CD4-positive, alpha-beta T cell (primary cell): ENCODE results near the gene RNF213. TPM values are rescaled to one million over a fixed set of nuclear protein-coding genes. Genes with fewer than 3 reads are reported as not detected.

Source experiments
- ATAC-seq: fragments of 200-7000 bp; cut with Tn5 transposase; one replicate; pipeline ENCODE4 v1.10.0; 2022; ENCODE audit warnings: mild to moderate bottlenecking; ENCODE audit not compliant: poor library complexity
- CTCF ChIA-PET: fragments of 350-600 bp; sonication (Branson Sonifier 250); formaldehyde crosslinking; loops from one replicate; lab custom pipeline; 2021; ENCODE audit warnings: antibody characterized with exemption, inconsistent platforms; lab: Charles Lee
- POLR2A ChIA-PET: fragments of 350-600 bp; sonication (Branson Sonifier 250); formaldehyde crosslinking; loops from one replicate; lab custom pipeline; 2021; ENCODE audit warnings: antibody characterized with exemption, inconsistent platforms; lab: Charles Lee
- DNase-seq, 14 experiments: peaks; one replicate each; pipeline ENCODE4 v3.0.0-alpha.2; 2013 to 2020; ENCODE audit warnings: mixed read lengths in 2 of 14
- H3K27ac ChIP-seq, 2 donors: one replicate each; pipeline versions ENCODE4 v1.5.1 to v1.7.0; 2013; ENCODE audit warnings: low read length in 2 of 2, low read depth in 1 of 2, mild to moderate bottlenecking in 1 of 2
- H3K27me3 ChIP-seq, 2 experiments: 1 replicate in 1 of 2; 2 replicates in 1 of 2; pipeline versions ENCODE4 v1.6.1 to v1.7.0; 2013; ENCODE audit warnings: low read length in 2 of 2, control low read depth in 1 of 2, mild to moderate bottlenecking in 1 of 2, moderate library complexity in 1 of 2; ENCODE audit not compliant: insufficient read depth in 2 of 2, control insufficient read depth in 1 of 2
- H3K36me3 ChIP-seq: one replicate; pipeline ENCODE4 v1.6.1; 2013; ENCODE audit warnings: low read length, control low read depth; ENCODE audit not compliant: insufficient read depth
- H3K4me1 ChIP-seq: one replicate; pipeline ENCODE4 v1.6.1; 2013; ENCODE audit warnings: low read length, control low read depth; ENCODE audit not compliant: insufficient read depth
- H3K4me3 ChIP-seq: one replicate; pipeline ENCODE4 v1.5.1; 2013; ENCODE audit warnings: mild to moderate bottlenecking, low read length, moderate library complexity
- H3K9me3 ChIP-seq, 2 experiments: 1 replicate in 1 of 2; 2 replicates in 1 of 2; pipeline versions ENCODE4 v1.6.1 to v1.7.0; 2013; ENCODE audit warnings: low read length in 2 of 2, mild to moderate bottlenecking in 2 of 2, control low read depth in 1 of 2, moderate library complexity in 1 of 2; ENCODE audit not compliant: control insufficient read depth in 1 of 2, insufficient read depth in 1 of 2
- H3K27ac Mint-ChIP-seq: one replicate; pipeline ENCODE4 v1.8.0; 2020; ENCODE audit warnings: mixed read lengths
- H3K27me3 Mint-ChIP-seq: one replicate; pipeline ENCODE4 v1.8.0; 2021; ENCODE audit warnings: mixed read lengths
- H3K36me3 Mint-ChIP-seq: one replicate; pipeline ENCODE4 v1.8.0; 2021; ENCODE audit warnings: low read depth, mixed read lengths
- H3K4me1 Mint-ChIP-seq: one replicate; pipeline ENCODE4 v1.8.0; 2021; ENCODE audit warnings: low read depth, mixed read lengths
- H3K4me3 Mint-ChIP-seq: one replicate; pipeline ENCODE4 v1.8.0; 2020; ENCODE audit warnings: mild to moderate bottlenecking, mixed read lengths
- H3K9me3 Mint-ChIP-seq: one replicate; pipeline ENCODE4 v1.8.0; 2020; ENCODE audit warnings: mixed read lengths
- intact Hi-C, 2 experiments: fragments of 100-400 bp; cut with DNase I in 1 of 2; cut with micrococcal nuclease in 1 of 2; formaldehyde crosslinking; loops; one replicate each; pipeline versions ENCODE4 v1.15.1 to v1.9.0; 2023 to 2025; cut with DNase I, micrococcal nuclease
- total RNA-seq, 174 experiments: library from RNA in 2 of 174; stranded (reverse) in 2 of 174; gene quantifications; one replicate each; pipeline ENCODE4 v1.2.3 and lab custom pipeline; 2021 to 2026
- TF ChIP-seq, protein P1 (sequence below): fragments of 200-600 bp; IDR thresholded peaks from one replicate; pipeline ENCODE4 v1.8.0; 2022; ENCODE audit warnings: antibody characterized with exemption, mild to moderate bottlenecking

Gene RNF213
- total RNA-seq, 2 experiments from 2014 or later: 290 to 312 TPM

DNA sequence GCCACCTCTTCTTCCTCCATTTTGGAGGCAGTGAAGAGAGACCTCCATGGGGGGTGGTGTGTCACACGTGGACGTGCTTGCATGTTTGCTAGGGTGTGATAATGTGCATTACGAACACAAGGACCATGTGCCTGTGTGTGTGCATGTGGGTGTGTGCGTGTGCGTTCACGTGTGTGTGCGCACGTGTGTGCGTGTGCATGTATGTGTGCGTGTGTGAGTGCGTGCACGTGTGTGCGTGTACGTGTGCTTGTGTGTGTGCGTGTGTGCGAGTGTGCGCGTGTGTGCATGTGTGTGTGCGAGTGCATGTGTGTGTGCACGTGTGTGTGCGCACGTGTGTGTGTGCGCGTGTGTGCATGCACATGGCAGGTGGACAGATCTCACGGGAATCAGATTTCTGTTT lies 29.5 kb downstream of the RNF213 start:
- peaks cover 77% of the 10 kb centered on the region for H3K36me3 Mint-ChIP-seq
- no peaks in the 10 kb centered on the region for H3K9me3 Mint-ChIP-seq
- H3K4me1 ChIP-seq: peaks cover 14% of the 10 kb centered on the region
- H3K27ac ChIP-seq: no peak overlapping the region
- no peaks in the 10 kb centered on the region for H3K27me3 Mint-ChIP-seq
- intact Hi-C loops: no loop called here
- no peaks in the 10 kb centered on the region for H3K27me3 ChIP-seq
- TF ChIP-seq, protein P1, sequence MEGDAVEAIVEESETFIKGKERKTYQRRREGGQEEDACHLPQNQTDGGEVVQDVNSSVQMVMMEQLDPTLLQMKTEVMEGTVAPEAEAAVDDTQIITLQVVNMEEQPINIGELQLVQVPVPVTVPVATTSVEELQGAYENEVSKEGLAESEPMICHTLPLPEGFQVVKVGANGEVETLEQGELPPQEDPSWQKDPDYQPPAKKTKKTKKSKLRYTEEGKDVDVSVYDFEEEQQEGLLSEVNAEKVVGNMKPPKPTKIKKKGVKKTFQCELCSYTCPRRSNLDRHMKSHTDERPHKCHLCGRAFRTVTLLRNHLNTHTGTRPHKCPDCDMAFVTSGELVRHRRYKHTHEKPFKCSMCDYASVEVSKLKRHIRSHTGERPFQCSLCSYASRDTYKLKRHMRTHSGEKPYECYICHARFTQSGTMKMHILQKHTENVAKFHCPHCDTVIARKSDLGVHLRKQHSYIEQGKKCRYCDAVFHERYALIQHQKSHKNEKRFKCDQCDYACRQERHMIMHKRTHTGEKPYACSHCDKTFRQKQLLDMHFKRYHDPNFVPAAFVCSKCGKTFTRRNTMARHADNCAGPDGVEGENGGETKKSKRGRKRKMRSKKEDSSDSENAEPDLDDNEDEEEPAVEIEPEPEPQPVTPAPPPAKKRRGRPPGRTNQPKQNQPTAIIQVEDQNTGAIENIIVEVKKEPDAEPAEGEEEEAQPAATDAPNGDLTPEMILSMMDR: no peak
- H3K4me3 Mint-ChIP-seq: no peak overlapping the region
- no peak overlapping the region for H3K4me3 ChIP-seq
- H3K9me3 ChIP-seq: no peaks in the 10 kb centered on the region
- ATAC-seq (no peak), DNase-seq (no peak)
- peaks cover 84% of the 10 kb centered on the region for H3K36me3 ChIP-seq
- H3K4me1 Mint-ChIP-seq: no peaks in the 10 kb centered on the region
- CTCF ChIA-PET: no interaction called here
- peak overlapping the region; percentile 20 for H3K27ac Mint-ChIP-seq
- POLR2A ChIA-PET: interaction anchor here (0.6 kb wide), 1 partner anchor 27 kb away, joined by 3 read pairs; no protein-coding TSS in a partner anchor

DNA sequence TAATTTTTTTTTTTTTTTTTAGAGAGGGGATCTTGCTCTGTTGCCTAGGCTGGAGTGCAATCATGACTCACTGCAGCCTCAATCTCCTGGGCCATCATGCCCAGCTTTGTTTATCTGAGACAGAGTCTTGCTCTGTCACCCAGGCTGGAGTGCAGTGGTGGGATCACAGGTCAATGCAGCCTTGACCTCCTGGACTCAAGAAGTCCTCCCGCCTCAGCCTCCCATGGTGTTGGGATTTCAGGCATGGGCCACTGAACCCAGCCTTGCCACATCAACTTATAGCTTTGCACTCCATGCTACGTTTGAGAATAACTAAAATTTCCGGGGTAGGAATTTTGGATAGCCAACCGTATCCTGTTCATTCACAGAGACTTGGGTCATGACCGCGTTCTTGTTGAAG lies 30.6 kb downstream of the RNF213 start:
- DNase-seq: no peak
- H3K27me3 ChIP-seq: no peaks in the 10 kb centered on the region
- CTCF ChIA-PET: no interaction called here
- H3K9me3 ChIP-seq: no peaks in the 10 kb centered on the region
- no peak overlapping the region for H3K27ac ChIP-seq
- ATAC-seq: no peak
- Mint-ChIP-seq H3K27me3 (no peaks in the 10 kb centered on the region), H3K36me3 (peaks cover 84% of the 10 kb centered on the region), H3K9me3 (no peaks in the 10 kb centered on the region), H3K4me3 (no peak overlapping the region), H3K4me1 (no peaks in the 10 kb centered on the region), H3K27ac (no peak overlapping the region)
- POLR2A ChIA-PET: no interaction called here
- no peak overlapping the region for H3K4me3 ChIP-seq
- H3K36me3 ChIP-seq: peaks cover 91% of the 10 kb centered on the region
- TF ChIP-seq, protein P1: no peak
- H3K4me1 ChIP-seq: peaks cover 14% of the 10 kb centered on the region
- intact Hi-C loops: no loop called here

DNA sequence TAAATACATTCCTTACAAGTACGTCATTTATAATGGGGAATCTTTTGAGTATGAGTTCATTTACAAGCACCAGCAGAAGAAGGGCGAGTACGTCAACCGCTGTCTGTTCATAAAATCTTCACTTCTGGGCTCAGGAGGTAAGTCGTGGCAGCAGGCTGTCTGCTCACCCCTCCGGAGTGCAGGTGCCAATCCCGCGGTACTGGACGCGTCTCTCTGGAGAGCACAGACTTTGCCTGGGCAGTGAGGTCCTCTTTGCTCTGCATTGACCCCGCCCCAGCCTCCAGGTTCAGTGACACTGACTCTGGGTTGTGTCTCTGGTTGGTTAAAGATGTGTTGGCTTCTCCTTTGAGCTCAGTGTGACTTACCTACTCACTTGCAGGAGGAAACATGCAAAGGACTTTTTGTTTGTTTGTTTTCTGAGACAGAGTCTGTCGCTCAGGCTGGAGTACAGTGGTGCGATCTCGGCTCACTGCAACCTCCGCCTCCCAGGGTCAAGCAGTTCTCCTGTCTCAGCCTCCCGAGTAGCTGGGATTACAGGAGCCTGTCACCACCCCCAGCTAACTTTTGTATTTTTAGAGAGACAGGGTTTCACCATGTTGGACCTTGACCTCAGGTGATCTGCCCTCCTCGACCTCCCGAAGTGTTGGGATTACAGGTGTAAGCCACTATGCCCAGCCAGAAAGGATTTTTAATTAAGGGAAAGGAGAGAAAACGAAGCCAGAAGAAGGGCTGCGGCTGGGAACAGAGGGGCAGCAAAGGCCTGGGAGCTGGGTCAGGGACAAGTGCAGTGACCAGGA lies 31.2 kb downstream of the RNF213 start:
- Histone ChIP-seq H3K4me3 (no peak overlapping the region), H3K27ac (no peak overlapping the region), H3K9me3 (no peaks in the 10 kb centered on the region), H3K4me1 (peaks cover 14% of the 10 kb centered on the region), H3K27me3 (no peaks in the 10 kb centered on the region), H3K36me3 (peaks cover 92% of the 10 kb centered on the region)
- DNase-seq (no peak), ATAC-seq (no peak)
- H3K4me1 Mint-ChIP-seq: no peaks in the 10 kb centered on the region
- no peaks in the 10 kb centered on the region for H3K27me3 Mint-ChIP-seq
- CTCF ChIA-PET: no interaction called here
- H3K9me3 Mint-ChIP-seq: no peaks in the 10 kb centered on the region
- intact Hi-C loops: no loop called here
- TF ChIP-seq, protein P1: no peak
- no peak overlapping the region for H3K27ac Mint-ChIP-seq
- no peak overlapping the region for H3K4me3 Mint-ChIP-seq
- H3K36me3 Mint-ChIP-seq: peaks cover 88% of the 10 kb centered on the region
- POLR2A ChIA-PET: no interaction called here
